ENCODE data around the gene EEPD1.

DNA sequence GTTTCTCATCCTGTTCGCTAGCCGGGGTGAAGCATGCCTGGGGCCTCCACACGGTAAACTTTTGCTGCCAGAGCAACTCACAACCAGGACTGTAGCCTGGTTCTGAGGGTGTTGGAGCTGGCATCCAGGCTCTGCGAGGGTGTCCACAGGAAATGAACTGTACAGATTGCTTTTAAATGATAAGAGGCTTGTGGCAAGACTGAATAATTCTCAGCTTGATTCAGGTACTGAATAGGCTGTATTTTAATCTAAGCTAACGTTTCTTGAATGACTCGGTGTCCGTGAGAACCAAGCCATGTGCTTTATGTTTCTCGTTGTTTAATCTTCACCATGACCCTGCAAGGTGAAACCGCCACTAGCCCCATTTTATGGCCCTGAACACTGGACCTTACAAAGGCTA lies 49.3 kb downstream of the EEPD1 start:
- TF ChIP-seq POLR2A (IDR thresholded peaks at IDR 0.05; ENCODE audit: low read length) (no peak), EP300 (IDR thresholded peaks at IDR 0.05) (no peak), RAD21 (conservative IDR thresholded peaks at IDR 0.05 in 1 of 2, IDR thresholded peaks at IDR 0.05 in 1 of 2) (no peak), MAFK (IDR thresholded peaks at IDR 0.05; ENCODE audit: partially characterized antibody) (no peak)
- TF ChIP-seq, protein P1, sequence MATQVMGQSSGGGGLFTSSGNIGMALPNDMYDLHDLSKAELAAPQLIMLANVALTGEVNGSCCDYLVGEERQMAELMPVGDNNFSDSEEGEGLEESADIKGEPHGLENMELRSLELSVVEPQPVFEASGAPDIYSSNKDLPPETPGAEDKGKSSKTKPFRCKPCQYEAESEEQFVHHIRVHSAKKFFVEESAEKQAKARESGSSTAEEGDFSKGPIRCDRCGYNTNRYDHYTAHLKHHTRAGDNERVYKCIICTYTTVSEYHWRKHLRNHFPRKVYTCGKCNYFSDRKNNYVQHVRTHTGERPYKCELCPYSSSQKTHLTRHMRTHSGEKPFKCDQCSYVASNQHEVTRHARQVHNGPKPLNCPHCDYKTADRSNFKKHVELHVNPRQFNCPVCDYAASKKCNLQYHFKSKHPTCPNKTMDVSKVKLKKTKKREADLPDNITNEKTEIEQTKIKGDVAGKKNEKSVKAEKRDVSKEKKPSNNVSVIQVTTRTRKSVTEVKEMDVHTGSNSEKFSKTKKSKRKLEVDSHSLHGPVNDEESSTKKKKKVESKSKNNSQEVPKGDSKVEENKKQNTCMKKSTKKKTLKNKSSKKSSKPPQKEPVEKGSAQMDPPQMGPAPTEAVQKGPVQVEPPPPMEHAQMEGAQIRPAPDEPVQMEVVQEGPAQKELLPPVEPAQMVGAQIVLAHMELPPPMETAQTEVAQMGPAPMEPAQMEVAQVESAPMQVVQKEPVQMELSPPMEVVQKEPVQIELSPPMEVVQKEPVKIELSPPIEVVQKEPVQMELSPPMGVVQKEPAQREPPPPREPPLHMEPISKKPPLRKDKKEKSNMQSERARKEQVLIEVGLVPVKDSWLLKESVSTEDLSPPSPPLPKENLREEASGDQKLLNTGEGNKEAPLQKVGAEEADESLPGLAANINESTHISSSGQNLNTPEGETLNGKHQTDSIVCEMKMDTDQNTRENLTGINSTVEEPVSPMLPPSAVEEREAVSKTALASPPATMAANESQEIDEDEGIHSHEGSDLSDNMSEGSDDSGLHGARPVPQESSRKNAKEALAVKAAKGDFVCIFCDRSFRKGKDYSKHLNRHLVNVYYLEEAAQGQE (IDR thresholded peaks at IDR 0.05), result no peak
- TF ChIP-seq, protein P2, sequence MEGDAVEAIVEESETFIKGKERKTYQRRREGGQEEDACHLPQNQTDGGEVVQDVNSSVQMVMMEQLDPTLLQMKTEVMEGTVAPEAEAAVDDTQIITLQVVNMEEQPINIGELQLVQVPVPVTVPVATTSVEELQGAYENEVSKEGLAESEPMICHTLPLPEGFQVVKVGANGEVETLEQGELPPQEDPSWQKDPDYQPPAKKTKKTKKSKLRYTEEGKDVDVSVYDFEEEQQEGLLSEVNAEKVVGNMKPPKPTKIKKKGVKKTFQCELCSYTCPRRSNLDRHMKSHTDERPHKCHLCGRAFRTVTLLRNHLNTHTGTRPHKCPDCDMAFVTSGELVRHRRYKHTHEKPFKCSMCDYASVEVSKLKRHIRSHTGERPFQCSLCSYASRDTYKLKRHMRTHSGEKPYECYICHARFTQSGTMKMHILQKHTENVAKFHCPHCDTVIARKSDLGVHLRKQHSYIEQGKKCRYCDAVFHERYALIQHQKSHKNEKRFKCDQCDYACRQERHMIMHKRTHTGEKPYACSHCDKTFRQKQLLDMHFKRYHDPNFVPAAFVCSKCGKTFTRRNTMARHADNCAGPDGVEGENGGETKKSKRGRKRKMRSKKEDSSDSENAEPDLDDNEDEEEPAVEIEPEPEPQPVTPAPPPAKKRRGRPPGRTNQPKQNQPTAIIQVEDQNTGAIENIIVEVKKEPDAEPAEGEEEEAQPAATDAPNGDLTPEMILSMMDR (IDR thresholded peaks at IDR 0.05), result no peak
